GM12878 (cell line): ENCODE data around the gene ZBED4. TPM values are rescaled to one million over a fixed set of nuclear protein-coding genes. Genes with fewer than 3 reads are reported as not detected.

Experiments
- ATAC-seq: fragments of 200-7000 bp; cut with Tn5 transposase; 3 replicates; pipeline ENCODE4 v1.9.1; 2020; ENCODE audit warnings: mild to moderate bottlenecking, moderate library complexity
- BruUV-seq: library from RNA; stranded (reverse); fragments of 400-500 nt; replicated peaks from 2 replicates; lab custom pipeline; 2021; lab: Mats Ljungman, UMichigan
- CTCF ChIA-PET: fragments of 300-600 bp; sonication (Branson Sonifier 250); formaldehyde crosslinking; extraction: SDS; loops from one replicate; lab custom pipeline; 2021; ENCODE audit warnings: inconsistent platforms; lab: Yijun Ruan, JAX
- POLR2A ChIA-PET: fragments of 350-600 bp; formaldehyde crosslinking; extraction: SDS; loops from one replicate; lab custom pipeline; 2021; ENCODE audit warnings: inconsistent platforms; lab: Charles Lee
- RAD21 ChIA-PET: fragments of 300-600 bp; sonication (Branson Sonifier 250); formaldehyde crosslinking; loops from one replicate; lab custom pipeline; 2023; ENCODE audit warnings: antibody characterized with exemption; ENCODE audit not compliant: unreplicated experiment; lab: Charles Lee
- SMC1A ChIA-PET: fragments of 300-600 bp; sonication (Branson Sonifier 250); formaldehyde crosslinking; loops from one replicate; lab custom pipeline; 2023; ENCODE audit not compliant: unreplicated experiment, uncharacterized antibody; lab: Charles Lee
- DNase-seq: peaks from one replicate; pipeline ENCODE4 v3.0.0-alpha.2; 2011; ENCODE audit warnings: low read depth, low spot score
- FAIRE-seq: peaks from 3 replicates; lab custom pipeline; 2011; peaks lifted over from hg19 to GRCh38; lab: Jason Lieb, UNC
- H2AFZ ChIP-seq: 2 replicates; pipeline ENCODE4 v1.6.0; 2011; ENCODE audit warnings: low read depth, low read length, control low read depth; ENCODE audit not compliant: control insufficient read depth
- H3K27ac ChIP-seq: 2 replicates; pipeline ENCODE4 v1.5.1; 2011; ENCODE audit warnings: control low read depth; ENCODE audit not compliant: control insufficient read depth, insufficient read depth
- H3K27me3 ChIP-seq, 2 experiments: replicated peaks in 1 of 2; 2 replicates each; pipeline versions ENCODE4 v1.6.0 to v1.6.1; 2011; ENCODE audit warnings: low read length in 1 of 2; ENCODE audit not compliant: control insufficient read depth in 2 of 2, insufficient read depth in 2 of 2
- H3K36me3 ChIP-seq, 2 experiments: 2 replicates each; pipeline ENCODE4 v1.5.1; 2011; ENCODE audit warnings: low read length in 1 of 2; ENCODE audit not compliant: control insufficient read depth in 2 of 2, insufficient read depth in 2 of 2
- H3K4me1 ChIP-seq: 2 replicates; pipeline ENCODE4 v1.6.1; 2011; ENCODE audit warnings: mild to moderate bottlenecking, low read length, moderate library complexity, mixed read lengths; ENCODE audit not compliant: control insufficient read depth, insufficient read depth
- H3K4me2 ChIP-seq: 2 replicates; pipeline ENCODE4 v1.6.0; 2011; ENCODE audit warnings: control low read depth; ENCODE audit not compliant: control insufficient read depth, insufficient read depth
- H3K4me3 ChIP-seq: fragments of 200-600 bp; sonication (generic); 2 replicates; pipeline ENCODE4 v1.5.1; 2016
- H3K79me2 ChIP-seq: 2 replicates; pipeline ENCODE4 v1.6.0; 2011; ENCODE audit warnings: low read length; ENCODE audit not compliant: control insufficient read depth, insufficient read depth
- H3K9ac ChIP-seq: 2 replicates; pipeline ENCODE4 v1.8.0; 2011; ENCODE audit warnings: low read length, control low read depth, mixed read lengths; ENCODE audit not compliant: control insufficient read depth, insufficient read depth
- H3K9me3 ChIP-seq: replicated peaks from 3 replicates; pipeline ENCODE4 v1.5.1; 2011; ENCODE audit warnings: mild to moderate bottlenecking, low read length; ENCODE audit not compliant: control insufficient read depth, insufficient read depth
- H4K20me1 ChIP-seq: 2 replicates; pipeline ENCODE4 v1.6.0; 2011; ENCODE audit not compliant: control insufficient read depth, insufficient read depth
- ASH2L ChIP-seq: fragments of 300-600, 200-600 bp; sonication (generic); IDR thresholded peaks from 2 replicates; pipeline ENCODE4 v1.6.1; 2017; ENCODE audit warnings: low read depth, mild to moderate bottlenecking, borderline replicate concordance
- BMI1 ChIP-seq: fragments of 450-650 bp; IDR thresholded peaks from 2 replicates; pipeline ENCODE4 v1.6.1; 2016; ENCODE audit warnings: mild to moderate bottlenecking, moderate library complexity, borderline replicate concordance
- CTCF ChIP-seq, 3 experiments: IDR thresholded peaks in 2 of 3; conservative IDR thresholded peaks in 1 of 3; 2 replicates each; pipeline ENCODE4 v1.5.1; 2011; ENCODE audit warnings: low read depth in 3 of 3, low read length in 3 of 3, mild to moderate bottlenecking in 3 of 3, control low read depth in 2 of 3, moderate library complexity in 2 of 3, inconsistent platforms in 1 of 3, mixed read lengths in 1 of 3; ENCODE audit not compliant: control insufficient read depth in 2 of 3, insufficient read depth in 1 of 3; ENCODE audit errors: extremely low read depth in 1 of 3
- GABPA ChIP-seq: IDR thresholded peaks from 2 replicates; pipeline ENCODE4 v1.6.1; 2014; ENCODE audit warnings: antibody characterized with exemption, low read depth, mild to moderate bottlenecking, inconsistent platforms
- HDGF ChIP-seq: fragments of 450-650 bp; IDR thresholded peaks from 2 replicates; pipeline ENCODE4 v1.6.1; 2016; ENCODE audit warnings: antibody characterized with exemption
- IRF5 ChIP-seq: fragments of 450-650 bp; IDR thresholded peaks from 2 replicates; pipeline ENCODE4 v1.6.1; 2017; ENCODE audit warnings: borderline replicate concordance
- NFXL1 ChIP-seq: fragments of 450-650 bp; IDR thresholded peaks from 2 replicates; pipeline ENCODE4 v1.6.1; 2017; ENCODE audit warnings: antibody characterized with exemption, mild to moderate bottlenecking, borderline replicate concordance
- RFX5 ChIP-seq: IDR thresholded peaks from 2 replicates; pipeline ENCODE4 v1.6.1; 2011; ENCODE audit warnings: low read depth, low read length, improper control_type of control experiment
- SREBF2 ChIP-seq: IDR thresholded peaks from 2 replicates; pipeline ENCODE4 v1.6.1; 2012; ENCODE audit warnings: mild to moderate bottlenecking, low read length
- SUZ12 ChIP-seq: fragments of 200-600 bp; sonication (generic); IDR thresholded peaks from one replicate; pipeline ENCODE4 v1.6.1; 2018; ENCODE audit warnings: antibody characterized with exemption, mild to moderate bottlenecking; ENCODE audit not compliant: unreplicated experiment
- WRNIP1 ChIP-seq: IDR thresholded peaks from 2 replicates; pipeline ENCODE4 v1.6.1; 2011; ENCODE audit warnings: low read depth, low read length, improper control_type of control experiment, borderline replicate concordance
- ZSCAN29 ChIP-seq: fragments of 450-650 bp; IDR thresholded peaks from 2 replicates; pipeline ENCODE4 v1.6.1; 2017; ENCODE audit warnings: mild to moderate bottlenecking, moderate library complexity
- WGBS: methylation state at CpG from one replicate; pipeline ENCODE4 v1.1.6; 2016; ENCODE audit warnings: low lambda C conversion rate; ENCODE audit not compliant: insufficient replicate concordance, insufficient coverage; ENCODE audit errors: missing lambda C conversion rate; 5-methylcytosine and 5-hydroxymethylcytosine counted together
- in situ Hi-C: fragments of 300-500 bp; cut with MboI; formaldehyde crosslinking; loops from 9 replicates; pipeline ENCODE4 v1.14.3; 2018; ENCODE audit warnings: mixed read lengths
- intact Hi-C: fragments of 100-400 bp; cut with micrococcal nuclease; formaldehyde crosslinking; loops from one replicate; pipeline ENCODE4 v1.14.2; 2022; ENCODE audit not compliant: unreplicated experiment
- polyA plus RNA-seq, 11 experiments: library from polyadenylated mRNA; depleted of rRNA in 4 of 11; unstranded in 6 of 11; stranded (reverse) in 5 of 11; fragments of >200 nt; fragmentation: Nextera tagmentation in 4 of 11; fragmentation: Illumina TruSeq in 1 of 11; extraction: Ambion mirVana in 4 of 11; extraction: Trizol in 1 of 11; gene quantifications; 1 replicate in 1 of 11; 2 replicates in 10 of 11; pipeline versions ENCODE4 v1.2.1 to v1.2.3, GENCODE V29; 2011 to 2016; ENCODE audit warnings: inconsistent platforms in 2 of 11, missing spikeins in 2 of 11, low read depth in 1 of 11
- total RNA-seq, 4 experiments: library from RNA; depleted of rRNA in 3 of 4; stranded (reverse); fragments of >200 nt in 3 of 4; fragmentation: Illumina TruSeq in 1 of 4; extraction: Trizol in 1 of 4; gene quantifications; 2 replicates each; pipeline versions ENCODE4 v1.2.1 to v1.2.3, GENCODE V29; 2013 to 2021

ZBED4 gene
- total and polyA plus RNA-seq, 10 of the 15 experiments (the other 5 are each of a cell fraction or from before 2014, with no cell fraction given), result 2.3 to 21.6 (median 12.8) TPM

GRCh38 chr22:49884075-49884474 lies 30.4 kb downstream of the ZBED4 start:
- Histone ChIP-seq H3K9me3 (peaks cover 2% of the 10 kb centered on the region; the same call in 1 of the 3 replicates), H3K4me3 (no peak overlapping the region), H3K4me2 (no peak overlapping the region), H3K79me2 (peaks cover 36% of the 10 kb centered on the region), H4K20me1 (no peaks in the 10 kb centered on the region), H2AFZ (no peak overlapping the region), H3K9ac (no peak overlapping the region), H3K4me1 (peaks cover 28% of the 10 kb centered on the region), H3K36me3 (peaks cover 36 to 40% of the 10 kb centered on the region in 2 experiments), H3K27ac (no peak overlapping the region), H3K27me3 (no peaks in the 10 kb centered on the region)
- 95% methylated on average over 20 of the region's 20 CpGs for WGBS
- ChIA-PET CTCF (no interaction called here), RAD21 (no interaction called here), SMC1A (no interaction called here), POLR2A (no interaction called here)
- BruUV-seq, result no TSS peak
- intact Hi-C loops (no loop called here), in situ Hi-C loops (no loop called here)
- DNase-seq (no peak), ATAC-seq (no peak), FAIRE-seq (no peak)
- no peak for TF ChIP-seq SREBF2

- 95% methylated on average over 31 of the region's 31 CpGs for WGBS
- no peak for DNase-seq
- ATAC-seq, result no peak
- no peak for TF ChIP-seq BMI1
- TF ChIP-seq NFXL1, result no peak
- TF ChIP-seq IRF5, result no peak
- no peak for TF ChIP-seq CTCF (IDR thresholded peaks at IDR 0.05 in 2 of 3, conservative IDR thresholded peaks at IDR 0.05 in 1 of 3; ENCODE audit: control insufficient read depth in 2 of 3, extremely low read depth in 1 of 3, insufficient read depth in 1 of 3, low read depth in 3 of 3, low read length in 3 of 3)
- TF ChIP-seq SUZ12, result no peak
- no peak for TF ChIP-seq ZSCAN29
- TF ChIP-seq HDGF, result no peak
- no peak for TF ChIP-seq RFX5
- no peak for TF ChIP-seq WRNIP1
- no peak for TF ChIP-seq GABPA
- TF ChIP-seq ASH2L, result no peak
- no peak overlapping the region for H2AFZ ChIP-seq
- no TSS peak for BruUV-seq
- H3K36me3 ChIP-seq, result peaks cover 37 to 40% of the 10 kb centered on the region in 2 experiments
- no peak for FAIRE-seq
- H3K4me3 ChIP-seq, result no peak overlapping the region
- no peaks in the 10 kb centered on the region for H3K27me3 ChIP-seq
- in situ Hi-C loops (no loop called here), intact Hi-C loops (no loop called here)
- peaks cover 2% of the 10 kb centered on the region; the same call in 1 of the 3 replicates for H3K9me3 ChIP-seq
- ChIA-PET CTCF (no interaction called here), RAD21 (no interaction called here), SMC1A (no interaction called here), POLR2A (no interaction called here)
- no peak overlapping the region for H3K4me2 ChIP-seq
- no peak overlapping the region for H3K9ac ChIP-seq
- H3K79me2 ChIP-seq, result peaks cover 33% of the 10 kb centered on the region
- no peak overlapping the region for H3K27ac ChIP-seq
- no peaks in the 10 kb centered on the region for H4K20me1 ChIP-seq
- H3K4me1 ChIP-seq, result peaks cover 25% of the 10 kb centered on the region
These were observed 31.0 kb downstream of the ZBED4 start for GRCh38 chr22:49884503-49885260.
